Measurements from ENCODE around the gene BANK1. TPM values are rescaled to one million over a fixed set of nuclear protein-coding genes. Genes with fewer than 3 reads are reported as not detected.

Gene BANK1
- total and polyA plus RNA-seq, 10 of the 15 experiments (the other 5 are each of a cell fraction or from before 2014, with no cell fraction given): 0.13 to 2.1 (median 0.42) TPM

DNA sequence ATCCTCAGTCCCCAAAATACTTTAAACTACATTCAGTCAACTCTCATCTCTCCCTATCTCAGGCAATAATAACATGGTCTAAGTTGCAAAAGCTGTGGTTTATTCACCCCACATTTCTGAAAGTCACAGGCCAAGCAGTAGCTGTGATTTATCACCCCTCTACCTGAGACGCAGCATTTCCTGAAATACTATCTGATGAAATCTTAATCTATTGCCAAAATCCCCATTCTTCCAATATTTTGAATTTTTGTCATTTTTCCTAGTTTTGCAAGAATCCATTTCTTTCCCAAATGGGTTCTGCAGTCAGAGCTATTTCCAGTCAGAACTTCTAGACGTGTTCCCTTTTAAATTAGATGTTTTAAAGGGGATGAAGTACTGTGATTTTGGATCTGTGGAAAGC lies 148.3 kb downstream of the BANK1 start:
- 47% methylated on average over 2 of the region's 2 CpGs for WGBS (ENCODE audit: insufficient coverage, insufficient replicate concordance, low lambda C conversion rate, missing lambda C conversion rate)
- ATAC-seq (no peak), FAIRE-seq (no peak), DNase-seq (ENCODE audit: low read depth, low spot score) (no peak)
- H3K79me2 ChIP-seq (ENCODE audit: control insufficient read depth, insufficient read depth, low read length): no peaks in the 10 kb centered on the region
- no peak overlapping the region for H3K9ac ChIP-seq (ENCODE audit: control insufficient read depth, insufficient read depth, low read length)
- H3K4me1 ChIP-seq (ENCODE audit: control insufficient read depth, insufficient read depth, low read length): no peaks in the 10 kb centered on the region
- no peaks in the 10 kb centered on the region for H3K9me3 ChIP-seq (replicated peaks; ENCODE audit: control insufficient read depth, insufficient read depth, low read length)
- BruUV-seq (replicated peaks): no TSS peak
- ChIA-PET POLR2A (no interaction called here), CTCF (no interaction called here), RAD21 (ENCODE audit: unreplicated experiment) (no interaction called here), SMC1A (ENCODE audit: uncharacterized antibody, unreplicated experiment) (interaction anchor here (0.9 kb wide), 1 partner anchor 22 kb away, joined by 4 read pairs; no protein-coding TSS in a partner anchor)
- H3K27me3 ChIP-seq (replicated peaks in 1 of 2; ENCODE audit: control insufficient read depth in 2 of 2, insufficient read depth in 2 of 2, low read length in 1 of 2): no peaks in the 10 kb centered on the region
- no peak for TF ChIP-seq RUNX3 (IDR thresholded peaks at IDR 0.05; ENCODE audit: low read length)
- no peak for TF ChIP-seq POLR2AphosphoS2 (IDR thresholded peaks at IDR 0.05; ENCODE audit: low read depth, low read length)
- TF ChIP-seq POLR2A (IDR thresholded peaks at IDR 0.05; ENCODE audit: low read depth, low read length): no peak
- TF ChIP-seq MEF2A (IDR thresholded peaks at IDR 0.05; ENCODE audit: insufficient read depth, low read depth, low read length): no peak
- no peak for TF ChIP-seq TBL1XR1 (IDR thresholded peaks at IDR 0.05; ENCODE audit: low read depth, low read length)
- TF ChIP-seq TCF12 (IDR thresholded peaks at IDR 0.05; ENCODE audit: low read depth, low read length): no peak
- TF ChIP-seq SREBF2 (IDR thresholded peaks at IDR 0.05; ENCODE audit: low read length): no peak
- TF ChIP-seq, protein P1, sequence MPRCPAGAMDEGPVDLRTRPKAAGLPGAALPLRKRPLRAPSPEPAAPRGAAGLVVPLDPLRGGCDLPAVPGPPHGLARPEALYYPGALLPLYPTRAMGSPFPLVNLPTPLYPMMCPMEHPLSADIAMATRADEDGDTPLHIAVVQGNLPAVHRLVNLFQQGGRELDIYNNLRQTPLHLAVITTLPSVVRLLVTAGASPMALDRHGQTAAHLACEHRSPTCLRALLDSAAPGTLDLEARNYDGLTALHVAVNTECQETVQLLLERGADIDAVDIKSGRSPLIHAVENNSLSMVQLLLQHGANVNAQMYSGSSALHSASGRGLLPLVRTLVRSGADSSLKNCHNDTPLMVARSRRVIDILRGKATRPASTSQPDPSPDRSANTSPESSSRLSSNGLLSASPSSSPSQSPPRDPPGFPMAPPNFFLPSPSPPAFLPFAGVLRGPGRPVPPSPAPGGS (IDR thresholded peaks at IDR 0.05; ENCODE audit: borderline replicate concordance, insufficient read depth, low read depth, low read length, poor library complexity, severe bottlenecking): no peak
- TF ChIP-seq, protein P2, sequence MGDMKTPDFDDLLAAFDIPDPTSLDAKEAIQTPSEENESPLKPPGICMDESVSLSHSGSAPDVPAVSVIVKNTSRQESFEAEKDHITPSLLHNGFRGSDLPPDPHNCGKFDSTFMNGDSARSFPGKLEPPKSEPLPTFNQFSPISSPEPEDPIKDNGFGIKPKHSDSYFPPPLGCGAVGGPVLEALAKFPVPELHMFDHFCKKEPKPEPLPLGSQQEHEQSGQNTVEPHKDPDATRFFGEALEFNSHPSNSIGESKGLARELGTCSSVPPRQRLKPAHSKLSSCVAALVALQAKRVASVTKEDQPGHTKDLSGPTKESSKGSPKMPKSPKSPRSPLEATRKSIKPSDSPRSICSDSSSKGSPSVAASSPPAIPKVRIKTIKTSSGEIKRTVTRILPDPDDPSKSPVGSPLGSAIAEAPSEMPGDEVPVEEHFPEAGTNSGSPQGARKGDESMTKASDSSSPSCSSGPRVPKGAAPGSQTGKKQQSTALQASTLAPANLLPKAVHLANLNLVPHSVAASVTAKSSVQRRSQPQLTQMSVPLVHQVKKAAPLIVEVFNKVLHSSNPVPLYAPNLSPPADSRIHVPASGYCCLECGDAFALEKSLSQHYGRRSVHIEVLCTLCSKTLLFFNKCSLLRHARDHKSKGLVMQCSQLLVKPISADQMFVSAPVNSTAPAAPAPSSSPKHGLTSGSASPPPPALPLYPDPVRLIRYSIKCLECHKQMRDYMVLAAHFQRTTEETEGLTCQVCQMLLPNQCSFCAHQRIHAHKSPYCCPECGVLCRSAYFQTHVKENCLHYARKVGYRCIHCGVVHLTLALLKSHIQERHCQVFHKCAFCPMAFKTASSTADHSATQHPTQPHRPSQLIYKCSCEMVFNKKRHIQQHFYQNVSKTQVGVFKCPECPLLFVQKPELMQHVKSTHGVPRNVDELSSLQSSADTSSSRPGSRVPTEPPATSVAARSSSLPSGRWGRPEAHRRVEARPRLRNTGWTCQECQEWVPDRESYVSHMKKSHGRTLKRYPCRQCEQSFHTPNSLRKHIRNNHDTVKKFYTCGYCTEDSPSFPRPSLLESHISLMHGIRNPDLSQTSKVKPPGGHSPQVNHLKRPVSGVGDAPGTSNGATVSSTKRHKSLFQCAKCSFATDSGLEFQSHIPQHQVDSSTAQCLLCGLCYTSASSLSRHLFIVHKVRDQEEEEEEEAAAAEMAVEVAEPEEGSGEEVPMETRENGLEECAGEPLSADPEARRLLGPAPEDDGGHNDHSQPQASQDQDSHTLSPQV (IDR thresholded peaks at IDR 0.05): no peak
- TF ChIP-seq NR2F1 (conservative IDR thresholded peaks at IDR 0.05): no peak
- TF ChIP-seq YY1 (IDR thresholded peaks at IDR 0.05; ENCODE audit: low read depth, low read length): no peak
- no peak for TF ChIP-seq ZBED1 (IDR thresholded peaks at IDR 0.05; ENCODE audit: borderline replicate concordance)
- H4K20me1 ChIP-seq (ENCODE audit: control insufficient read depth, insufficient read depth): no peaks in the 10 kb centered on the region
- in situ Hi-C loops (cut with MboI) (no loop called here), intact Hi-C loops (cut with micrococcal nuclease; ENCODE audit: unreplicated experiment) (no loop called here)
- H2AFZ ChIP-seq (ENCODE audit: control insufficient read depth, low read depth, low read length): no peak overlapping the region
- no peak overlapping the region for H3K27ac ChIP-seq (ENCODE audit: control insufficient read depth, insufficient read depth)
- no peak overlapping the region for H3K4me2 ChIP-seq (ENCODE audit: control insufficient read depth, insufficient read depth)
- no peaks in the 10 kb centered on the region for H3K36me3 ChIP-seq (ENCODE audit: control insufficient read depth in 2 of 2, insufficient read depth in 2 of 2, low read length in 1 of 2)
- H3K4me3 ChIP-seq: no peak overlapping the region

Measured in GM12878 (cell line).